Spinal cord (tissue), 10 donors: Measurements from ENCODE around the gene REXO1. TPM values are rescaled to one million over a fixed set of nuclear protein-coding genes. Genes with fewer than 3 reads are reported as not detected.

Experiments
- DNase-seq, 6 donors: peaks; one replicate each; pipeline versions ENCODE4 v3.0.0 to v3.0.0-alpha.2; 2013 to 2015; ENCODE audit warnings: low spot score in 6 of 6, low read depth in 4 of 6
- H3K27ac ChIP-seq: one replicate; pipeline ENCODE4 v1.5.1; 2013; ENCODE audit warnings: low read depth, low read length, control low read depth
- H3K27me3 ChIP-seq: one replicate; pipeline ENCODE4 v1.6.1; 2013; ENCODE audit warnings: low read length; ENCODE audit not compliant: control insufficient read depth, insufficient read depth
- H3K36me3 ChIP-seq: one replicate; pipeline ENCODE4 v1.6.1; 2013; ENCODE audit warnings: low read length; ENCODE audit not compliant: control insufficient read depth, insufficient read depth
- H3K4me1 ChIP-seq: one replicate; pipeline ENCODE4 v1.6.1; 2013; ENCODE audit warnings: low read length; ENCODE audit not compliant: control insufficient read depth, insufficient read depth
- H3K4me3 ChIP-seq: one replicate; pipeline ENCODE4 v1.5.1; 2013; ENCODE audit warnings: low read depth, low read length, control low read depth
- H3K9me3 ChIP-seq: one replicate; pipeline ENCODE4 v1.6.1; 2013; ENCODE audit warnings: low read length; ENCODE audit not compliant: control insufficient read depth, insufficient read depth
- WGBS: methylation state at CpG from one replicate; pipeline ENCODE4 v1.1.5; 2013; ENCODE audit warnings: missing lambda C conversion rate; ENCODE audit not compliant: insufficient coverage; 5-methylcytosine and 5-hydroxymethylcytosine counted together
- polyA plus RNA-seq, 2 donors: library from polyadenylated mRNA; unstranded; fragments of 120-200 nt; gene quantifications; one replicate each; pipeline ENCODE4 v1.2.1, GENCODE V29; 2013; ENCODE audit not compliant: insufficient read length in 2 of 2
- total RNA-seq, 2 donors: library from RNA; depleted of rRNA in 1 of 2; stranded (reverse); fragments of 120-200 nt in 1 of 2; fragments of >200 nt in 1 of 2; gene quantifications; one replicate each; pipeline versions ENCODE4 v1.2.3 to v1.2.4, GENCODE V29; 2013 to 2014
- donor health status: healthy.

Gene REXO1
- total and polyA plus RNA-seq, 4 donors: 5.7 to 41.8 (median 19.0) TPM

- Histone ChIP-seq H3K4me1 (peaks cover 15% of the 10 kb centered on the region), H3K27me3 (peaks cover 93% of the 10 kb centered on the region), H3K27ac (no peak overlapping the region), H3K4me3 (no peak overlapping the region), H3K9me3 (no peaks in the 10 kb centered on the region), H3K36me3 (no peaks in the 10 kb centered on the region)
- WGBS: 4% methylated on average over 30 of the region's 38 CpGs
- no peak for DNase-seq
Observed at GRCh38 chr19:1765904-1766799, 82.1 kb downstream of the REXO1 start.

Other genes starting within 250 kb of the REXO1 start
- gene UQCR11, start 243.0 kb downstream of the REXO1 start, total RNA-seq: 100 to 1,000 TPM in 1 of 2 donors, 10 to 100 TPM in 1; 60.4 to 203 TPM
- 100 to 1,000 TPM; 179 to 188 TPM for gene UQCR11, start 243.0 kb downstream of the REXO1 start, polyA plus RNA-seq
- gene TCF3, start 195.9 kb downstream of the REXO1 start, total RNA-seq: 10 to 100 TPM; 18.8 to 65.8 TPM
- gene TCF3, start 195.9 kb downstream of the REXO1 start, polyA plus RNA-seq: 10 to 100 TPM; 89.2 to 94.7 TPM
- under 1 TPM in 1 of 2 donors, not detected in 1; 0.06 TPM for gene ONECUT3, start 95.0 kb downstream of the REXO1 start, total RNA-seq
- under 1 TPM; 0.62 to 0.66 TPM for gene ONECUT3, start 95.0 kb downstream of the REXO1 start, polyA plus RNA-seq
- 1 to 10 TPM; 1.1 to 2.1 TPM for gene ATP8B3, start 36.2 kb downstream of the REXO1 start, total RNA-seq
- gene ATP8B3, start 36.2 kb downstream of the REXO1 start, polyA plus RNA-seq: 1 to 10 TPM; 1.0 to 1.7 TPM
- 1 to 10 TPM; 1.8 to 4.8 TPM for gene KLF16, start 15.1 kb upstream of the REXO1 start, total RNA-seq
- gene KLF16, start 15.1 kb upstream of the REXO1 start, polyA plus RNA-seq: 10 to 100 TPM in 1 of 2 donors, 1 to 10 TPM in 1; 9.8 to 13.4 TPM
- gene ABHD17A, start 37.0 kb upstream of the REXO1 start, total RNA-seq: 100 to 1,000 TPM in 1 of 2 donors, 10 to 100 TPM in 1; 53.5 to 103 TPM
- gene ABHD17A, start 37.0 kb upstream of the REXO1 start, polyA plus RNA-seq: 100 to 1,000 TPM; 141 TPM
- 1 to 10 TPM; 1.5 to 3.0 TPM for gene ADAT3, start 56.9 kb upstream of the REXO1 start, total RNA-seq
- 1 to 10 TPM; 5.8 to 7.9 TPM for gene ADAT3, start 56.9 kb upstream of the REXO1 start, polyA plus RNA-seq
- gene SCAMP4, start 56.9 kb upstream of the REXO1 start, total RNA-seq: 10 to 100 TPM; 25.2 to 38.1 TPM
- 100 to 1,000 TPM in 1 of 2 donors, 10 to 100 TPM in 1; 95.1 to 112 TPM for gene SCAMP4, start 56.9 kb upstream of the REXO1 start, polyA plus RNA-seq
- 10 to 100 TPM; 27.8 to 53.4 TPM for gene CSNK1G2, start 92.7 kb upstream of the REXO1 start, total RNA-seq
- 10 to 100 TPM; 54.4 to 65.6 TPM for gene CSNK1G2, start 92.7 kb upstream of the REXO1 start, polyA plus RNA-seq
- 10 to 100 TPM; 45.6 to 49.9 TPM for gene BTBD2, start 167.2 kb upstream of the REXO1 start, total RNA-seq
- 100 to 1,000 TPM; 172 to 183 TPM for gene BTBD2, start 167.2 kb upstream of the REXO1 start, polyA plus RNA-seq
- 10 to 100 TPM; 22.2 to 61.2 TPM for gene MKNK2, start 202.8 kb upstream of the REXO1 start, total RNA-seq
- 10 to 100 TPM; 54.4 to 66.0 TPM for gene MKNK2, start 202.8 kb upstream of the REXO1 start, polyA plus RNA-seq
- gene MOB3A, start 247.8 kb upstream of the REXO1 start, total RNA-seq: 10 to 100 TPM; 13.3 to 15.1 TPM
- 10 to 100 TPM; 30.8 to 39.4 TPM for gene MOB3A, start 247.8 kb upstream of the REXO1 start, polyA plus RNA-seq
- gene IZUMO4, start 248.4 kb upstream of the REXO1 start, total RNA-seq: 10 to 100 TPM in 1 of 2 donors, 1 to 10 TPM in 1; 7.2 to 14.9 TPM
- gene IZUMO4, start 248.4 kb upstream of the REXO1 start, polyA plus RNA-seq: 10 to 100 TPM; 17.3 to 20.3 TPM